ENCODE data around the gene SLC19A1.
"Not testable (repeated sequence)": the region's sequence is repeated elsewhere in the genome, so short reads cannot be mapped to it uniquely, and the experiment has no call there.

SLC19A1 gene

DNA sequence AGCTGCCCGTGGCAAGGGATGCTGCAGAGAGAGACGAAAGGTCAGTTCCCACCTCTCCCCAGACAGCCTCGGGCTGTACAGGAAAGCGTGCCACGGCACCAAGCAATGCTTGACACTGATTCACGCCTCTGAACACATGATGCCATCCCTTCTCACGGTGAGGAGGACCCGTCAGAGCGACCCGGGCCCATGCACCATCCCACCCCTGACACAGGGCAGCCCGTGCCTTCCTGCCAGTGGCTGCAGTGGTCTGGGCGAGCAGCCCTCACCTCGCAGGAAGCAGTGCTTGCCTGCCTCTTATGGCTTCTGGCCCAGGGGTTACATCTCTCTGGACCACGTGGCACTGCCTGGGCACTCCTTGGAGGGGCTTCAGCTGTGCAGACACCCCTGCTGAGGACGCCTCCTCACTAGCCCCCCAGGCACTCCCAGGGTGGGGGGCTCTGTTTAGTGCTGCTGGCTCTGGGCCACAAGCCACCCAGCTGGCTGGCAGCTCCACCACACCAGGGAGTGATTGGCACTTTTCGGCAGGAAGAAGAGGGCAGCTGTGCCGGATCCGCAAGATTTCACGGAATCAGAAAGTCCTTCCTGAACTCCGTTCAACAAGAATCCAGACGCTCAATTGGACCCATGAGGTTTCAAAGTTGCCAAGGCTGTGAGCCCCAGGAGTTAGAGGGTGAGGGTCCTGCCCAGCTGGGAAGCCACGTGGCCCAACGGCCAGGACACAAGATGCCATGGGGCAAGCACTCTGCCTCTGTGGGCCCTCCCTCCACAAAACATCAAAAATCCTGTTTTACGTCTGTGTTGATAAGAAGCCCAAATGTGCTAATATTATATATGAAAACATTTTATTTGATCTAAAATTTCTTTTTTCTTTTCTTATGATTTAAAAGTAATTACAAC lies 34.8 kb upstream of the SLC19A1 start:
- no peak for DNase-seq

GRCh38 chr21:45575993-45576837 lies 34.0 kb upstream of the SLC19A1 start:
- DNase-seq = no peak

DNA sequence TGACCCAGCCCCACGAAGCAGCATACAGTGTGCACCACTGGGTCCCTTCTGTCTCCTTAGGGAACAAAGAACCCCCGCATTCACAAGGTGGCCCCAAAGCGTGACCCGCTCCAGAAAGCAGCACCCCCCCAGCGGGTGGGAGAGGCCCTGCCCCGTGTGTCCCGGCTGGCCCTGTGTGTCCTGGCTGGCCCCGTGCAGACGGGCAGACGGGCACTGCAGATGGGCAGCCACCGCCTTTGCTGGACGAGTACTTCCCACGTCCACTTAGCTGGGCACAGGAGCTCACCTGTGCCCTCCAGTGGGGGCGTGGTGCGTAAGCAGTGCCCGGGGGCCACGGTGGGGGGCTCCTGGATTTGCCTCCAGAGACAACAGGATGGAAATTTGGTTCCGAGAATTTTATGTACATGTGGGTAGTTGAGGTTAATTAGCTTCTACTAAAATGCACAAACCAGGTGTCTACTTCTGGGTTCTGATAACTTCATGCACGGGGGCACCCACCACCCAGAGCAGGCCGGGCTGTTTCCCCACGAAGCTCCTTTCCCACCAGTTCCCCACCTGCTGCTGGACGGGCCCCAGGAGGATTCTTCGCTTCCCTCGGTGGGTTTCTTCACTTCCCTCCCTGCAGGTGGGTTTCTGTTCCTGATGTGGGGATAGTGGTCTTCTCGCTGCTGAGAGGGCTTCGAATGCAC lies 33.2 kb upstream of the SLC19A1 start:
- no peak for DNase-seq

DNA sequence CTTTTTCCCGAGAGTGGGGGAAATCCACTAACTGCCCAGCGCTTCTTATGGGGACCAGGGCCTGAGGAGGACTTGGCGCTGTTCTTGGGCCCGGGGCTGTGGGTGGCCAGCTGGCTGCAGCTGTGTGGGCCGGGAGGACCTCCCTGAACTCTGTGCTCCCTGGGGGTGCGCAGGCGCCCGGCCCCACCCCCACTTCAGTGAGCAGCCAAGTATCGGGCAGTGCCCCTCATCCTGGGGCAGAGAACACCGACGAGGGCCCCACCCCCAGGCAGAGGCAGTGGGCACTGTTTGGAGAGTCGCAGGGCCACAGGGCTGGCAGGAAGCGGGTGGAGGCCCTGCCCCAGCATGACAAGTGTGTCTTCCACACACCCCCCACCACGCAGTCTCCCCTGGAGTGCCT lies 32.5 kb upstream of the SLC19A1 start:
- no peak for DNase-seq

- DNase-seq = no peak
These were observed 31.9 kb upstream of the SLC19A1 start for GRCh38 chr21:45574081-45574501.

GRCh38 chr21:45573452-45574035 lies 31.3 kb upstream of the SLC19A1 start:
- DNase-seq = no peak

GRCh38 chr21:45572783-45573451 lies 30.7 kb upstream of the SLC19A1 start:
- DNase-seq = no peak

DNA sequence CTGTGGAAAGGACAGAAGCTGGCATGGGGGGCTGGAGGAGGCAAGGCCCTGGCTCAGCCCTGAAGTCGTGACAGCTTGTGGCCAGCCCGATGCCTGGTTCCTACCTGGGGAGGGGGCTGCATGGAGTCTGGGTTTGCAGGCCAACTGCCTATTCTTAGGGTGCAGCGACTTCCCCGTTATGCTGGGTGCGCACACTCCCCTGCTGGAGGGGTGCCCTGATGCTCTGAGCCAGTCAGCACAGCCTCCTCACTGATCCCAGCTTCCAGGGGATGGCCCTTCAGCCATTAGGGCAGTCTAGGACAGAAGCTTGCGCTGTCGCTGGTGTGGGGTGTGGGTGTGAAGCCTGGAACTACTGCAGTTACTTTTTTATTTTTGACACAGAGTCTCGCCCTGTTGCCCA lies 30.0 kb upstream of the SLC19A1 start:
- DNase-seq = no peak

DNA sequence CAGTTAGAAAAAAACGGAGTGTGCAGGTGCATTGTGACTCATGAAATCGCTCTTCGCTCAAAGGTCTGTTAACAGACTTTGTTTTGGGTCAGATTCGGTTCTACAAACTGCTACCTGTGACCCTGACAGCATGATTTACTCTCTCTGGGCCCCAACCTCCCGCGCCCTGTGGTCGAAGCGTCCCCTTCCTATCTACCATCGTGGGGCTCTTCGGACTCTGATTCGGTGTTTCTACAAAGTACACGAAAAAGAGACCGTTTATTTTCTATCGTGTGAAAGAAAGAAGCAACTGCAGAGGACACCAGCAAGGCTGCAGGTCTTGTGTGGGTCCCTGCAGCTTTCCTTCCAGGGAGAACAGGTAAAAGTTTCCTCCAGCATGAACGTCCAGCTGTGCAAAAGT lies 29.4 kb upstream of the SLC19A1 start:
- DNase-seq = no peak

DNA sequence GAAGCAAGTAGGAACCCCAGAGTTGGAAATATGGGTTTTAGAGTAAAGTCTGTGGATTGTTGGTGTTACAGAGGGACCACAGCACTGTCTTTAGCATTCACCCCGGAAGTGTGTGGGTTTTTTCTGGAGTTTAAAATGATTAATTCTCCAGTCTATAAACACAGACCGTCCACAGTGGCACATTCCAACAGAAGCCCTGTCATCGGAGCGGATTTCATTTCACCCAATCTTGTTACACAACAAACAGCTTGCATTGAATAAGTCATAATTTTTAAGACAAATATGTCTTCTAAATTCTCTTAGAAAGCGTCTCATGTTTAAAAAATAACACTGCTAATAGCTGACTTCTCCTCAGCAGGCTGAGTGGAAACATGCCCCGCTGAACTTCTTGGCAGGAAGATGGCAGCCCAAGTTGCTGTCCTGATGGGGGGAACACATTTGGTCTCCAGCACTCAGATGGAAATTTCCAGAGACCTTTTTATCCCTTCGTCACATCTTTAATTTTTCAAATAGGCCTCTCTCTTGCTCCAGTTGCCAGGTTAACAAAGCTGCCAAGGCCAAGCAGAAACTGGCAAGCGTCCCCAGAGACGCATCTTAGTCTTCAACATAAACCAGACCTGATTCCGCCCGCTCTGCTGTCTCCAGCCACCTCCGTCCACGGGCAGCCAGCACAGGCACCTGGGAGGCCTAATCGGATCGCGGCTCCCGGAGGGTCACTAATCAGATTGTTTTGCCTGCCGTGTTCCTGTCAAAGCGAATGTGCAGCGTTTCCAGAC lies 28.8 kb upstream of the SLC19A1 start:
- DNase-seq = no peak

GRCh38 chr21:45570071-45570470 lies 27.8 kb upstream of the SLC19A1 start:
- DNase-seq = no peak

- no peak for DNase-seq
These were observed 26.1 kb upstream of the SLC19A1 start for GRCh38 chr21:45568383-45568782.

DNA sequence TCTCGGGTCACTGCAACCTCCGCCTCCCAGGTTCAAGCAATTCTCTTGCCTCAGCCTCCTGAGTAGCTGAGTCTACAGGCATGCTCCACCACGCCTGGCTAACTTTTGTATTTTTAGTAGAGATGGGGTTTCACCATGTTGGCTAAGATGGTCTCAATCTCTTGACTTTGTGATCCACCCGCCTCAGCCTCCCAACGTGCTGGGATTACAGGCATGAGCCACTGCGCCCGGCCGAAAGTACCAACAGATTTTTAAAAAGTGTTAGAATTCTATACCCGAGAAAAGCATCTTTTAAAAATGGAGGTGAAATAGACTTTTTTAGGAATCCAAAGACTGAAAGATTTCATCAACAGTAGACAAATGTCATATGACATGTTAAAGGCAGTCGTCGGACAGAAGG lies 21.9 kb upstream of the SLC19A1 start:
- DNase-seq = not testable (repeated sequence)

DNA sequence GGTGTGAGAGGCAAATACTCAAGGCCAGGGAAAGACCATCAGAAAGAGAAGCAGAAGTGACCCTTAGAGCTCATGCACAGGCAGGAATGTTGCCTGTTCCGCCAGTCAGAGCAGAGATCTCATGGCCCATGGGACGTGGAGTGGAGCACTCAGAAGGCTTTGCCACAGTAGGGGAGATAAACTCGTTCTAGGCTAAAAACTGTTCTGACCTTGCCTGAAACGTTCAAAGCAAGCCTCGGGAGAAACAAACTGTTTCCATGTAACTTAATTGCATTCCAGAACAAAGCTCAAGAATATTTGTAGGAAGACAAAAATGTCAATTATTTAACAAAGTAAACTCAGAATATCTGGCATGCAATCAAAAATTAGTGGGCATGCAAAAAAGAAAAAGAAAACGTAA lies 20.7 kb upstream of the SLC19A1 start:
- no peak for DNase-seq

- DNase-seq = no peak
These were observed 20.2 kb upstream of the SLC19A1 start for GRCh38 chr21:45562402-45562801.

DNA sequence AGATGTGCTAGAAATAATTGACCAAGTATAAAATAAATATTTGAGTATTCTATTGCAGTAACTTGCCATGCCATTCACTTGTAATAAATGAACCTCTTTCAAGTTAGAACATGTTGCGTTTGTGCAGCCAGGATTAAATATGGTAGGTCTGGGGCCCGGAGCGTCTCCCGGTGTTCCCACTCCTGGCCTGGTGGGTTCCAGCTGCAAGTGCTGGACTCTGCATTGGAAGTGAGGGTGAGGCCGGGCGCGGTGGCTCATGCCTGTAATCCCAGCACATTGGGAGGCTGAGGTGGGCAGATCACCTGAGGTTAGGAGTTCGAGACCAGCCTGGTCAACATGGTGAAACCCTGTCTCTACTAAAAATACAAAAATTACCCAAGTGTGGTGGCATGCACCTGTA lies 19.0 kb upstream of the SLC19A1 start:
- not testable (repeated sequence) for DNase-seq

DNA sequence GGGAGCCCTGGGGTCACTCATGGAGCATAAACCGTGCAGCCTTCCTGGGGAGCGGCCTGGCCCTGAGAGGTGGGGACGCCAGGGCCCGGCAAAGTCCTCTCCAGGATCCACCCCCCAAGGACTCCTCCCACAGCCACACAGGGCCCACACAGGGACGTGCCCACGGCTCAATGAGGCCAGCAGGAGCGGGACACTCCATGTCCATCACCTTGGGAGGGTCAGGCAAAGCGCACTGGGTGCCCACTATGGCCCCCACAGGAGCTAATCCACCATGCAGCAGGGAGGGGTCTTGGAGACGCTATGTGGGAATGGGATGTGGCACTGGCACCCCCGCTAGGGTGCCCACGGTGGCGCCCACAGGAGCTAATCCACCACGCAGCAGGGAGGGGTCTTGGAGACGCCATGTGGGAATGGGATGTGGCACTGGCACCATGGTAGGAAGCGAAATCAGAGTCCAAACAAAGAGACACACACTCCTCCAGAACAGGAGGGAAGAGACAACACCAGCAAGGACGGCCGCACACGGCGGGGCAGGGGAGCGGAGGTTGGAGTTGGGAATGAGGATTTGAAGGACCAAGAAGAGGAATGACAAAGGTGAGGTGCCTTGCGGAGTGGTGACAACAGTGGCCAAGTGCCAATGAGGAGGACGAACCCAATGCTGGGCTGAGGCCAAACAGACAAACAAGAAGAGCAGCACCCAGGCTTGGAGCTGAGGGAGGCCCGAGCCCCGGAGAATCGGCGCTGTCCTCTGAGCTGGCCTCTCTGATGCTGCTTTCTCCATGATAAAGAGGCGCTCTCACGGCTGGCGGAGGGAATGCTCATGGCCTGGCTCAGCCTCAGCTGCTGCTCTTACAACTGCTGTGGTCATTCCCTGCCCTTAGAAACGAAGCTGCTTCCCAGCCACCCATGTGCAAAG lies 18.1 kb upstream of the SLC19A1 start:
- DNase-seq = no peak

GRCh38 chr21:45559216-45560105 lies 17.2 kb upstream of the SLC19A1 start:
- DNase-seq = no peak

- no peak for DNase-seq
These were observed 15.9 kb upstream of the SLC19A1 start for GRCh38 chr21:45558044-45558721.
